GM23248 (cell line): ENCODE data around the gene PPP1R3C.

Experiments
- EZH2 ChIP-seq: fragments of 200-600 bp; sonication (generic); IDR thresholded peaks from 2 replicates; pipeline ENCODE4 v1.6.1; 2018; ENCODE audit warnings: antibody characterized with exemption, mild to moderate bottlenecking; ENCODE audit not compliant: insufficient read depth, poor library complexity, severe bottlenecking
- EZH2phosphoT487 ChIP-seq: fragments of 200-600 bp; sonication (generic); IDR thresholded peaks from 2 replicates; pipeline ENCODE4 v1.6.1; 2018; ENCODE audit warnings: antibody characterized with exemption, moderate library complexity, mild to moderate bottlenecking, low read depth; ENCODE audit not compliant: insufficient read depth

DNA sequence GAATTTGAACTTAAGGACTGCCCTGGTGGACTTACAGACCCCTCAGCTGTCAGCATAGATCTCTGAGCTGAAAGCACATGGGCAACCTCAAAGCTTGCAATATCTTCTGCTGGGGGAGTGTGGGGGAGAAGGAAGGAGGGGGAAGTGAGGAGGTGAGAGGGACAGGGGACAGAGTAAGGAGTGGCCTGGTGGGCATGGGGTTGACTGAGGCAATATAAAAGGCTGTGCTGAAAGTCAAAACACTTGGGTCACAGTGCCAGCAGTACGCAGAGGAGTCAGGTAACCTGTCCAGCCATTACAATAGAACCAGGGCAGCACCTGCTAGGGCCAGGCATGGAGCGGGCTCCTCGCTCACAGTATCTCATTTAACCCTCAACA, 43.2 kb downstream of the PPP1R3C start:
- TF ChIP-seq EZH2: no peak
- TF ChIP-seq EZH2phosphoT487: no peak
